Vagina (tissue), 2 donors: ENCODE results near the gene TMEM42. TPM values are rescaled to one million over a fixed set of nuclear protein-coding genes. Genes with fewer than 3 reads are reported as not detected.

Experiments used
- DNase-seq, 2 donors: peaks; one replicate each; pipeline ENCODE4 v3.0.0-alpha.2; 2017; ENCODE audit errors: extremely low spot score in 2 of 2
- H3K27ac ChIP-seq: fragments of 200-600 bp; sonication (generic); one replicate; pipeline ENCODE4 v1.5.1; 2019
- H3K27me3 ChIP-seq: fragments of 200-600 bp; sonication (generic); one replicate; pipeline ENCODE4 v1.5.1; 2019
- H3K36me3 ChIP-seq, 2 donors: fragments of 200-600 bp; sonication (generic); one replicate each; pipeline ENCODE4 v1.5.1; 2017 to 2019
- H3K4me1 ChIP-seq: fragments of 200-600 bp; sonication (generic); one replicate; pipeline ENCODE4 v1.5.1; 2019
- H3K4me3 ChIP-seq, 2 donors: fragments of 200-600 bp; sonication (generic); 1 replicate in 1 of 2; 2 replicates in 1 of 2; pipeline ENCODE4 v1.5.1; 2016 to 2019
- H3K9me3 ChIP-seq: fragments of 200-600 bp; sonication (generic); one replicate; pipeline ENCODE4 v1.5.1; 2019
- POLR2A ChIP-seq, 2 donors: fragments of 450-650 bp; IDR thresholded peaks; one replicate each; pipeline ENCODE4 v1.6.1; 2017; ENCODE audit warnings: antibody characterized with exemption in 2 of 2, mild to moderate bottlenecking in 2 of 2, moderate library complexity in 2 of 2
- POLR2AphosphoS5 ChIP-seq, 2 donors: sonication (generic); formaldehyde crosslinking; IDR thresholded peaks; one replicate each; pipeline ENCODE4 v1.9.0; 2017; ENCODE audit warnings: antibody characterized with exemption in 2 of 2, mild to moderate bottlenecking in 2 of 2, low read depth in 1 of 2; ENCODE audit not compliant: insufficient read depth in 1 of 2
- intact Hi-C: fragments of 100-400 bp; cut with DNase I; formaldehyde crosslinking; loops from one replicate; pipeline ENCODE4 v1.15.1; 2023
- total RNA-seq: library from RNA; depleted of rRNA; stranded (reverse); fragments of >200 nt; gene quantifications from one replicate; pipeline ENCODE4 v1.2.3, GENCODE V29; 2016
- TF ChIP-seq, protein P1 (sequence below), 3 experiments: fragments of 450-650 bp in 2 of 3; fragments of 200-600 bp in 1 of 3; sonication (generic) in 1 of 3; IDR thresholded peaks; one replicate each; pipeline ENCODE4 v1.5.1; 2017 to 2019; ENCODE audit warnings: antibody characterized with exemption in 3 of 3, mild to moderate bottlenecking in 2 of 3, moderate library complexity in 2 of 3

Gene TMEM42
- total RNA-seq, 1 donor from 2014 or later = 10.8 TPM

DNA sequence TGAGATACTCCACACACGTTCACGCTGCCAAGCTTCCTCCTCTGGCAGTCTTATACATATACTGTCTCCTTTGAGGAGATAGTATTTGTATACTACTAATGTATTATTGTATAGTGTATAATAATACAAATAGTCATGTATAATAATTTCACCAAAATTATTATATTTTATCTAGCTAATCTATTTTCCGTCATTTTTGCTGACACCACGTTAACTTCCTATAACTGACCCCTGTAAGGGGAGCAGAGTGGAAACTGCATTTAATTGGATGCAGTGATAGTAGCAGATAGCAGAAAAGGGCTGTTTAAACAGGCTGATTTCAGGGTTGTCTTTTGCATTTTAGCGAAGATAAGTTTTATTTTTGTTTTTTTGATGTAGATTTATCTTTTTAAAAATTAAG, 30.5 kb upstream of the TMEM42 start:
- no peaks in the 10 kb centered on the region for H3K9me3 ChIP-seq
- H3K36me3 ChIP-seq = no peaks in the 10 kb centered on the region
- H3K4me3 ChIP-seq = no peak overlapping the region
- intact Hi-C loops = no loop called here
- DNase-seq = no peak
- TF ChIP-seq, protein P1, sequence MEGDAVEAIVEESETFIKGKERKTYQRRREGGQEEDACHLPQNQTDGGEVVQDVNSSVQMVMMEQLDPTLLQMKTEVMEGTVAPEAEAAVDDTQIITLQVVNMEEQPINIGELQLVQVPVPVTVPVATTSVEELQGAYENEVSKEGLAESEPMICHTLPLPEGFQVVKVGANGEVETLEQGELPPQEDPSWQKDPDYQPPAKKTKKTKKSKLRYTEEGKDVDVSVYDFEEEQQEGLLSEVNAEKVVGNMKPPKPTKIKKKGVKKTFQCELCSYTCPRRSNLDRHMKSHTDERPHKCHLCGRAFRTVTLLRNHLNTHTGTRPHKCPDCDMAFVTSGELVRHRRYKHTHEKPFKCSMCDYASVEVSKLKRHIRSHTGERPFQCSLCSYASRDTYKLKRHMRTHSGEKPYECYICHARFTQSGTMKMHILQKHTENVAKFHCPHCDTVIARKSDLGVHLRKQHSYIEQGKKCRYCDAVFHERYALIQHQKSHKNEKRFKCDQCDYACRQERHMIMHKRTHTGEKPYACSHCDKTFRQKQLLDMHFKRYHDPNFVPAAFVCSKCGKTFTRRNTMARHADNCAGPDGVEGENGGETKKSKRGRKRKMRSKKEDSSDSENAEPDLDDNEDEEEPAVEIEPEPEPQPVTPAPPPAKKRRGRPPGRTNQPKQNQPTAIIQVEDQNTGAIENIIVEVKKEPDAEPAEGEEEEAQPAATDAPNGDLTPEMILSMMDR (IDR thresholded peaks at IDR 0.05) = no peak
- TF ChIP-seq POLR2AphosphoS5 (IDR thresholded peaks at IDR 0.05; ENCODE audit: insufficient read depth in 1 of 2, low read depth in 1 of 2) (no peak), POLR2A (IDR thresholded peaks at IDR 0.05) (no peak)
- no peaks in the 10 kb centered on the region for H3K27me3 ChIP-seq
- H3K4me1 ChIP-seq = no peaks in the 10 kb centered on the region
- no peak overlapping the region for H3K27ac ChIP-seq

DNA sequence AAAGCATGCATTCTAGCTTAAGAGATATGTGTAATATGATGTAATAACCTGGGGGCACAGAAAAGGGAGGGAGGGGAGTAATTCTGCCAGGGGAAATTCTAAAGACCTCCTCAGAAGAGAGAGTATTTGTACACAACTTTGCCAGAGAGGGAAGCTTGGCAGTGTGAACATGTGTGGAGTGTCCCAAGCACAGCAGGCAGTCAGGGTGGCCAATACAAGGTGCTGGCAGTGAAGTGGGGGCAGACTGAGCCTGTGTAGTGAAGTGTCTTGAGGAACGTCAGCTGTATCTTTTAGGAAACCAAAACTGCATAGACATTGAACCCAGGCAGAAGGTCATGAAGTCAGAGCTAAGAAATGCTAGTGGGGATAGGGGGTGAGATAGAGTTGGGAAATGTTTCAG, 29.7 kb upstream of the TMEM42 start:
- no peak overlapping the region for H3K4me3 ChIP-seq
- H3K4me1 ChIP-seq = no peaks in the 10 kb centered on the region
- no peak for TF ChIP-seq POLR2A (IDR thresholded peaks at IDR 0.05)
- intact Hi-C loops = no loop called here
- no peaks in the 10 kb centered on the region for H3K27me3 ChIP-seq
- H3K9me3 ChIP-seq = no peaks in the 10 kb centered on the region
- DNase-seq = no peak
- H3K27ac ChIP-seq = no peak overlapping the region
- H3K36me3 ChIP-seq = no peaks in the 10 kb centered on the region

DNA sequence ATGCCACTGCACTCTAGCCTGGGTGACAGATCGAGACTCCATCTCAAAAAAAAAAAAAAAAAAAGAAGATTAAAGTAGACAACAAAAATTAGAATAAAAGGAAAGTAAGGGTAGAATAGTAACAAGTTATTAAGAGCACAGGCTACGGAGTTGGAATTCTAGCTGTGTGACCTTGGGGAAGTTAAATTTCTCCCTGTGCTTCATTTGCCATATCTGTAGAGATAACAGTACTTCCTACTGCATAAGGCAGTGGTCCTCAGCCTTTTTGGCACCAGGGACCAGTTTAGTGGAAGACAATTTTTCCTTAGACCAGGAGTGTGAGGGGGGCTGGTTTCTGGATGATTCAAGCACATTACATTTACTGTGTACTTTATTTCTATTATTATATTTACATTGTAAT, 28.7 kb upstream of the TMEM42 start:
- H3K4me3 ChIP-seq = no peak overlapping the region
- intact Hi-C loops = no loop called here

DNA sequence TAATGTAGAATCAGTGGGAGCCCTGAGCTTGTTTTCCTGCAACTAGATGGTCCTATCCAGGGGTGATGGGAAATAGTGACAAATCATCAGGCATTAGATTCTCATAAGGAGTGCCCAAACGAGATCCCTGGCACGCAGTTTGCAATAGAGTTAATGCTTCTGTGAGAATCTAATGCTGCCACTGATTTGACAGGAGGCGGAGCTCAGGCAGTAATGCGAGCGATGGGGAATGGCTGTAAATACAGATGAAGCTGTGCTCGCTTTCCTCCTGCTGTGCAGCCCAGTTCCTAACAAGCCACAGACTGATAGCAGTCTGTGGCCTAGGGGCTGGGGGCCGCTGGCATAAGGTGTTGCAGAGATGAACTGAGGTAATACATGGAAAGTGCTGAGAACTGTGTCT, 28.3 kb upstream of the TMEM42 start:
- H3K27me3 ChIP-seq = no peaks in the 10 kb centered on the region
- intact Hi-C loops = no loop called here
- H3K4me1 ChIP-seq = no peaks in the 10 kb centered on the region
- no peak for DNase-seq
- no peak overlapping the region for H3K4me3 ChIP-seq
- TF ChIP-seq, protein P1 (IDR thresholded peaks at IDR 0.05) = no peak
- no peak for TF ChIP-seq POLR2AphosphoS5 (IDR thresholded peaks at IDR 0.05; ENCODE audit: insufficient read depth in 1 of 2, low read depth in 1 of 2)
- TF ChIP-seq POLR2A (IDR thresholded peaks at IDR 0.05) = no peak
- H3K9me3 ChIP-seq = no peaks in the 10 kb centered on the region
- no peaks in the 10 kb centered on the region for H3K36me3 ChIP-seq
- H3K27ac ChIP-seq = no peak overlapping the region

More for the DNA sequence above, 28.7 kb upstream of the TMEM42 start:
- TF ChIP-seq POLR2AphosphoS5 (IDR thresholded peaks at IDR 0.05; ENCODE audit: insufficient read depth in 1 of 2, low read depth in 1 of 2) (no peak), POLR2A (IDR thresholded peaks at IDR 0.05) (no peak)
- TF ChIP-seq, protein P1 (IDR thresholded peaks at IDR 0.05) = no peak
- no peaks in the 10 kb centered on the region for H3K4me1 ChIP-seq
- DNase-seq = no peak
- no peaks in the 10 kb centered on the region for H3K27me3 ChIP-seq
- H3K9me3 ChIP-seq = no peaks in the 10 kb centered on the region
- H3K27ac ChIP-seq = no peak overlapping the region
- no peaks in the 10 kb centered on the region for H3K36me3 ChIP-seq

DNA sequence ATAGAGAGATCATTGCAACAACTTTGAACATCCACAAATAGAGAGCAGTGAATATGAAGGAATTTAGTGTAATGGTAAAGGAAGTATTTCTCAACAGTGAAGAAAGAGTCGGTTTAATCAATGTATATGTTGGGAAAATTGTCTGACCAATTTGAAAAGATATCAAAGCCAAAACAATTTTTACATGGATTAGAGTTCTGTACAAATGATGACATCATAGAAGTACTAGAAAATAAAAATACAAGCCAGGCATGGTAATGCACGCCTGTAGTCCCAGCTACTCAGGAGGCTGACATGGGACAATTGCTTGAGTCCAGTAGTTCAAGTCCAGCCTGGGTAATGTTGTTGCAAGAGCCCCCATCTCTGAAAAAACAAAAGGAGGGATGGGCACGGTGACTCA, 26.0 kb upstream of the TMEM42 start:
- H3K9me3 ChIP-seq = no peaks in the 10 kb centered on the region
- intact Hi-C loops = no loop called here
- TF ChIP-seq POLR2A (IDR thresholded peaks at IDR 0.05) = no peak
- TF ChIP-seq, protein P1 (IDR thresholded peaks at IDR 0.05) = no peak
- no peak for TF ChIP-seq POLR2AphosphoS5 (IDR thresholded peaks at IDR 0.05; ENCODE audit: insufficient read depth in 1 of 2, low read depth in 1 of 2)
- H3K27ac ChIP-seq = no peak overlapping the region
- no peaks in the 10 kb centered on the region for H3K4me1 ChIP-seq
- no peak for DNase-seq
- no peak overlapping the region for H3K4me3 ChIP-seq
- no peaks in the 10 kb centered on the region for H3K27me3 ChIP-seq
- H3K36me3 ChIP-seq = no peaks in the 10 kb centered on the region

DNA sequence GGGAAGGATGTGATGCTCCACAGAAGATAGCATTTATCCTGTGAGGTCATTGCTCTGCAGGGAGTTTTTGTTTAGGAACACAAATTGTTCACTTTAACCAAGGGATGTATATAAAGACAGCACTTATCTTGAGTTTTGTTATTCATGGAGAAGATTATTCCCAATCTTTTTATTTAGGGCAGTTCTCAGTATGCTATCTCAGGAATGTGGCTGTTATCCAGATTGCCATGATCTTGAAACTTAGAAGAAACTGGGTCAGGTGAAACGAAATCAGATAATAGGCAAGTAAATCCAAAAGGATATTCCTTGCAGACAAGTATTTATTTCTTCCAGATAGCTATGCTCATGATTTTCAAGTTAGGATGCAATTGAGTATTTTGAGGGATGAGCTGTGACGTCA, 19.3 kb upstream of the TMEM42 start:
- TF ChIP-seq, protein P1 (IDR thresholded peaks at IDR 0.05) = no peak
- TF ChIP-seq POLR2AphosphoS5 (IDR thresholded peaks at IDR 0.05; ENCODE audit: insufficient read depth in 1 of 2, low read depth in 1 of 2) = no peak
- no peak for TF ChIP-seq POLR2A (IDR thresholded peaks at IDR 0.05)
- intact Hi-C loops = no loop called here

More for the DNA sequence above, 19.3 kb upstream of the TMEM42 start:
- H3K27me3 ChIP-seq = no peaks in the 10 kb centered on the region
- no peak overlapping the region for H3K4me3 ChIP-seq
- H3K27ac ChIP-seq = no peak overlapping the region
- H3K9me3 ChIP-seq = no peaks in the 10 kb centered on the region
- no peaks in the 10 kb centered on the region for H3K36me3 ChIP-seq
- no peak for DNase-seq
- peaks cover 6% of the 10 kb centered on the region for H3K4me1 ChIP-seq
